Activated T-helper 1 cell treated with anti-CD3 and anti-CD28 coated beads, Interleukin-2, amount 50 U/mL, for 16 hours (primary cell): Measurements from ENCODE around the gene ETFBKMT.
"Not testable (repeated sequence)": the region's sequence is repeated elsewhere in the genome, so short reads cannot be mapped to it uniquely, and the experiment has no call there.

Experiments
- DNase-seq, 2 donors: peaks; one replicate each; pipeline ENCODE4 v3.0.0-alpha.2; 2020; ENCODE audit warnings: low read depth in 1 of 2, low spot score in 1 of 2

Gene ETFBKMT

DNA sequence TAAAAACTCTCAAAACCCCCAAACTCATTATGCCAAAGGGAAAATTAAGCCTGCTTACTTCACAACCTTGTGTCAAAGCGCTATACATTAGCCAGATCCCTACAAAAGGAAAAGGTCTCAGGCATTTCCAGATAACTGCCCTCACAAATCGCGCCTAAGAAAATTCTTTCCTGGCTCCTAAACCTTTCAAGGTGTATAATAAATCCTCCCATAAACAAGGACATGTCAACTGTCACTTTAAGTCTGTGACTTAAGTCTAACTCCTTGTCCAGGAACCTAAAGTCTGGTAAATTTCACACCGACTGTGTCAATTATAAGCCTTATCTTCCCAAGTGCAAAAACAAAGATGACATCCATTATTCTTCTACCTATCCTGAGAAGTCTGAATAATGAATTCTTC is 4.3 kb upstream of the ETFBKMT start:
- DNase-seq = no peak

- DNase-seq = no peak
Measured at GRCh38 chr12:31655792-31656191, 3.7 kb upstream of the ETFBKMT start.

DNA sequence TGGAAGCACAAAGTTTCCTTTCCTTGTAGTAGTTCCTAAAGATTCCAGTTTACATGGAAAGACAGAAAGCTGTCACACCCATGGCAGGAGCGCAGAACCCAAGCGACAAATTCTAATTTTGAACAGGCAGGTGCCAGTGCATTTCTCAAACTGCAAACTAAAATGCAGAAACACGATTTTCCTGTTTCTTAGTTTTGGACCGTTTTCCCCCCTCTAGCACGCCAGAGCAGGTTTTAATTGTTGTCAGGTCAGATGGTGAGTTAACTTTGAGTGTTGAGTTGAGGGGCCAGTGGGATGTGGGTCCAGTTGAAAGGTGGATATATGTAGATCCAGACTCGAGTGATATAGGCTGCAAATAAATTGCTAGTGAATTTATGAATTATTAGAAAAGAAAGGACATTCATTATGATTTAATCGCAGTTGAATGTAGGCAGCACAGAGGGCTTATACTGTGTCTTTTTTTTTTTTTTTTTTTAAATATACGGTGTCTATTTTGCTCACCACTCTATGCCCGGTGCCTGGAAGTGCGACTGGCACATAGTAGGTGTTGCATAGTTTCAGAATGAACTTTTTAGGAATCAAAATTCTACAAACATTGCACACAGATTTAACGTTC is 909 bp upstream of the ETFBKMT start:
- DNase-seq = no peak

- DNase-seq = no peak
Measured at GRCh38 chr12:31662176-31662849, 2.8 kb downstream of the ETFBKMT start.

- DNase-seq = no peak
Measured at GRCh38 chr12:31663576-31663975, 4.1 kb downstream of the ETFBKMT start.

GRCh38 chr12:31664038-31664437 is 4.5 kb downstream of the ETFBKMT start:
- no peak for DNase-seq

DNA sequence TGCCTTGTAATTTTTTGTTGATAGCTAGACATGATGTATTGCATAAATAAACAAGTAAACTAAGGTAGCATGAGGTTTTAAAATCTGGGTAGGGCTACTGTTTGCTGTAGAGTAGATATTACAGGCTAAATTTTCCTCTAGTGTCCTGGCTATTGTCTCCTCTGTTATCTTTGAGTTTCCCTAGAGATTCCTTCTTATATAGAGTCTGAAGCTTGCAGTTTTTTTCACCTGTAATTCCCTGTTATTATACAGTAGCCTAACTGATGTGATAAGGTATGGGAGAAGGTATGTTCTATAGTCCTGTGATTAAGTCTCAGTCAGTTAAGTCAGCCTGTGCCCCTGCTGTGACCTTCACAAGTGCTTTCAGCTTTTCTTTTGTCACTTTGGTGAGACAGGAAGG is 9.5 kb downstream of the ETFBKMT start:
- DNase-seq = no peak

GRCh38 chr12:31669582-31669981 is 10.1 kb downstream of the ETFBKMT start:
- not testable (repeated sequence) for DNase-seq

DNA sequence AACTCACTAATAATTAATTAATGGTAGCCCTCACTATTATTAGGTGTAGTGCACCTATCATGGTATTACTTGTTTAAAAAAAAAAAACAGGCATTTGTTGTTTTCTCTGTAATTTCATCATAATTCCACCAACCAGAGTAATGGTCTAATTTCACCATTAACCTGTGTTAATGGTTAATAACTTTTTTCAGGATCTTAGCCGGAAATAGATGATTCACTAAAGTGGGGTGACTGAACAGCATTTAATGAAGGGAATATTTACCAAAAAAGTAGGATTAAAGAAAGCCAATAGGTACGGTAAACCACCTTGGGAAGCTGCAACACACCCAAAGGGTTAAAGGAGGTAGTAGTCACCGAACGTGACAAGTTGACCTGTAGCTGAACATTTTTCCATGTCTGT is 13.0 kb downstream of the ETFBKMT start:
- DNase-seq = no peak

DNA sequence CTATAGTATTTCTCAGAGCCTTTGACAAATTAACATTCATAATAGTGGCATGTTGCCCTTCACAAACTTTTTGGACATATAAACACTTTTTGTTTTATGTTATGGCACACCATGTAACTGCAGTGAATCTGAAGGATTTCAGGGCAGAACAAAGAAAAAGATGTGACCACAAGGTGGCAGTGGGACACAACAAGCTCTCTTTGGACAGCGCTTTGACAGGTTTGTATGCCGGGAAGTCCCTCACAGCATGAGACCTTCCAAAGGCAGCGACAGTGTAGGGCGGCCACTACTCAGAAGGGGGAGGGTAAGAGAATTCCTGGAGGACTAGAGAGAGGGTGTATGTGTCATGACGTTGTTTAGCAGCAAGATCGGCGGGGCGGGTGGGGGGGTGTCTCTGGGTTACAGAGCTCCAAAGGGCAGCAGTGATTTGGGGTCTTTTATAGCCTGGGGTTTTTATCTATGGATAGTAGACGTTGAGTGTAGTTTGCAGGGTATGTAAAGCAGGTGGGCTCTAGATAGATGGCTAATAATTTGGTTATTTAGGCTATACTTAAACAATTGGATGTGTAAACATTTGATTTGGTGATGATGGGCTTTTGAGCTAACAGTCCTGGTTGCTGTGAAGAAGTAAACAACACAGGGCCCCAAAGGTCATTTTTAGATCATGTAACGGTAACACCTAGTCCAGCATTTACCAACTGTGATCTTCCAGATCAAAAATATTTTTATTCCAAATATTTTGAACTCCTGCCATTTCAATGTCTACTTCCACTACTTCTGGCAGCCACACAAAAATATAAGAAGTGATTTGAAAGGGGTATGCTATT is 22.9 kb downstream of the ETFBKMT start:
- peak; percentile 33 to 41 for DNase-seq

- DNase-seq = no peak
Measured at GRCh38 chr12:31685801-31686200, 26.3 kb downstream of the ETFBKMT start.

DNA sequence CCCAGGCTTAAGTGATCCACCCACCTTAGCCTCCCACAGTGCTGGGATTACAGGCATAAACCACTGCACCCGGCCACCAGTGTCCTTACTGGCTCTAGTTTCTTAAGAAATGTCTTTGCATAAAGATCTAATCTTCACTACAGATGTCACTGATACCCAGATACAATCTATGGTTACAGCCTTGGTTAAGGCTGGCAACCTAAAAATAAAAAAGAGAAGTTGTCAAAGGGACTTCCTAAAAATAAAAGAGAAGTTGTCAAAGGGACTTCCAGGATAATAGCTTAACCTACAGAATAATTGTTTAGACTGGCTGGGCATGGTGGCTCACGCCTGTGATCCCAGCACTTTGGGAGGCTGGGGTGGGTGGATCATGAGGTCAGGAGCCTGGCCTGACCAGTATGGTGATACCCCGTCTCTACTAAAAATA is 27.6 kb downstream of the ETFBKMT start:
- no peak for DNase-seq

- not testable (repeated sequence) for DNase-seq
Measured at GRCh38 chr12:31689921-31690320, 30.4 kb downstream of the ETFBKMT start.

- no peak for DNase-seq
Measured at GRCh38 chr12:31702047-31702446, 42.6 kb downstream of the ETFBKMT start.

GRCh38 chr12:31705621-31706020 is 46.1 kb downstream of the ETFBKMT start:
- DNase-seq = no peak

GRCh38 chr12:31708118-31708517 is 48.6 kb downstream of the ETFBKMT start:
- not testable (repeated sequence) for DNase-seq

DNA sequence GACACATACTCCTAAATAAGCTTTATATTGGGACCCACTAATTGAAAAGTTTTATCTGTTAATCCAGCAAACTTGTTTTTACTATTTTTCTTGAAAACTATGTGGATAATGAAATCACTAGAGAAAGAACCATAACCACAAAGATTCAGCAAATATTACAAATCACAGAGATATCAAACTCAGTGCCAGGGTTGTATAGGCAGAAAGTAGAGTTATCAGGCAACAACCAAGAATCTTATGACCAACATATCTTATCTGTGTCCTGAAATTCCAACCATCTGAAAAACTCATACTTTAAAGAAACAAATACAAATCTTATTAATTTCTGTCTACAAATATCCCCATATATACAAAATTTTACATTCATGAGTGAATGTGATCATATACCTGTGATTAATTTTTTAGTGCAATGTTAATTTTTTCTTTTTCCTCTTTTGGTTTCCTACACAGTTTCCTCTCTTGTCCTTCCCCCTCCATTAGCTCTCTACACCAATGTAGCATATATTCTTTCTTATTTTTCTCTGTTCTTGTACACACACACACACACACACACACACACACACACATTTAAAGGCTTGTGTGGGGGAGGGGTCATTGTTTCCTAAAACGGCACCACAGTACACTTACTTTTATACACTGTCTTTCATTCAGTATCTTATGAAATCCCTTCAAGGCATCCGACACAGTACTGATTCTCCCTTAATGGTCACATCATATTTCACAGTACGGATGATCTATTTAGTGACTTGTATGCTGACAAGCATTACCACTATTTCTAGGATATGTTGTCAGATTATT is 50.7 kb downstream of the ETFBKMT start:
- DNase-seq = no peak

- no peak for DNase-seq
Measured at GRCh38 chr12:31712877-31713276, 53.4 kb downstream of the ETFBKMT start.

DNA sequence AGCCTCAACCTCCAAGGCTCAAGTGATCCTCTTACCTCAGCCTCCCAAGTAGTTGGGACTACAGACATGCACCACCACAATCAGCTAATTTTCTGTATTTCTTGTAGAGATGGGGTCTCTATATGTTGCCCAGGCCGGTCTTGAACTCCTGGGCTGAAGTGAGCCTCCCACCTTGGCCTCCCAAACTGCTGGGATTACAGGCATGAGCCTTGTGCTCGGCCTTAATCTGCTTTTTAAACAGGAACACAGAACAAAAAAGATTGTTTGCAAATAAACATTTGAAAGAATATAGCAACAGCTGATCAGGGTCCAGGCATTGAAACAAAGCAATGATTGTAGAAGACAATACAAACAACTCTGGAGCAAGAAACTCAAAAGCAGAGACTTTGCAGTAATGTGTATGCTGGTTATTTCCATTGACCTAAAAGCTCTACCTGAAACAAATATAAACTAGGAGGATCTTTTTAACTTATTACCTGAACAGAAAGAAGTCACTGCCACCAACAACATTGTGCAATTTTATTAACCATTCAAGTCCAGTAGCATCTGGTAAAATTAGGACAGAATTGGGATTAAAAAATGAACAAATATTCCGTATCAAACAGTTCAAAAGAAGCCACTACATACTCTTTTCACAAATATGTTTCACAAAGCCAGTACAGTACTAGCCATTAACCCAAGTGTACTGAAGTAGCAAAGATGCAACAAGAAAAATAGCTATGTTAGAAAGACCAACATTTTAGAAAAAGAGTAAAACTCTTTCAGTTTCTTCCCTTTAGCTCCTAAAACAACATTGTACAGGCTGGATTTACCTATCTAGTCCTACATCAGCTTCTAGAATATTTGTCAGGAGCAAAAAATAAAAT is 55.2 kb downstream of the ETFBKMT start:
- DNase-seq = no peak

DNA sequence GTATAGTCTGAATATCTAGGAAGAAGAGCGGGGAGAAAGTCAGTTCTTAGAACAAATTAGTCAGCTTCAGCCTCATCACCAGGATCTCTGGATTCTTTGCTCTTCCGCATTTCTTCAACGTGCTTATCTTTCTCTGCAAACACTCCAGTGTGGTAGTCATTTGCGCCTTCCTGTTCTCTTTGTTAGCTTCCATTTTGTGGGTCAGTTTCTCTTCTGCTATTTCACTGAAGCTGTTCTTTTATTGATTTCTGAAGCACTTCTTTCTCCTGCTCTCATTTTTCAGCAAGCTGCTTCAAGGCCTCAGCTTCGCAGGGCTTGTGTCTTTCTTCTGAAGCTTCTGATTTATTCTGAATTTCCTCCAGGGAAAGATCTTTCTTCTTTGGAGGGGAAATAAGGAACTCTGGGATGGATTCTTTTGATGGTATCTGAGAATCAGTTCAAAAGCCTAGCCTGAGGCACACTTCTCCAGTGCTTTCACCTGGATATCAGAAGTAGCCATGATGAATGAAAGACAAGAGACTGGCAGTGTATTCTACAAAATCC is 55.9 kb downstream of the ETFBKMT start:
- no peak for DNase-seq
